WTC11 (cell line): ENCODE data around the gene MRPL10. TPM values are rescaled to one million over a fixed set of nuclear protein-coding genes. Genes with fewer than 3 reads are reported as not detected.

Experiments used
- ATAC-seq: fragments of 200-7000 bp; cut with Tn5 transposase; 2 replicates; pipeline ENCODE4 v1.10.0; 2021; ENCODE audit warnings: mild to moderate bottlenecking, moderate library complexity
- CTCF ChIA-PET: fragments of 300-600 bp; sonication (Branson Sonifier 250); formaldehyde crosslinking; loops from one replicate; lab custom pipeline; 2021; ENCODE audit warnings: antibody characterized with exemption; lab: Charles Lee
- POLR2A ChIA-PET: fragments of 350-600 bp; sonication (Branson Sonifier 250); formaldehyde crosslinking; loops from one replicate; lab custom pipeline; 2021; ENCODE audit warnings: antibody characterized with exemption; lab: Charles Lee
- DNase-seq: peaks from one replicate; pipeline ENCODE4 v3.0.0; 2021; ENCODE audit warnings: low spot score
- H3K27ac Mint-ChIP-seq: 2 replicates; pipeline ENCODE4 v1.8.0; 2021; ENCODE audit warnings: mixed read lengths
- H3K27me3 Mint-ChIP-seq: 2 replicates; pipeline ENCODE4 v1.8.0; 2021; ENCODE audit warnings: low read depth, mild to moderate bottlenecking, moderate library complexity, mixed read lengths
- H3K36me3 Mint-ChIP-seq: 2 replicates; pipeline ENCODE4 v1.8.0; 2021; ENCODE audit warnings: mixed read lengths
- H3K4me1 Mint-ChIP-seq: 2 replicates; pipeline ENCODE4 v1.8.0; 2022; ENCODE audit warnings: mixed read lengths
- H3K4me3 Mint-ChIP-seq: 2 replicates; pipeline ENCODE4 v1.8.0; 2021; ENCODE audit warnings: mild to moderate bottlenecking, moderate library complexity, mixed read lengths
- H3K9me3 Mint-ChIP-seq: 2 replicates; pipeline ENCODE4 v1.8.0; 2021; ENCODE audit warnings: mixed read lengths
- ATF1 ChIP-seq: sonication (generic); formaldehyde crosslinking; IDR thresholded peaks from 2 replicates; pipeline ENCODE4 v1.8.1; 2023; ENCODE audit warnings: mild to moderate bottlenecking, moderate library complexity, missing genetic modification reagents
- CBFB ChIP-seq: sonication (generic); formaldehyde crosslinking; IDR thresholded peaks from 2 replicates; pipeline ENCODE4 v1.8.1; 2022; ENCODE audit warnings: mild to moderate bottlenecking, low read depth, missing genetic modification reagents
- ELF4 ChIP-seq: sonication (generic); formaldehyde crosslinking; IDR thresholded peaks from 2 replicates; pipeline ENCODE4 v1.8.1; 2022; ENCODE audit warnings: low read depth, mild to moderate bottlenecking, moderate library complexity, missing genetic modification reagents
- EMX1 ChIP-seq: fragments of 250-450 bp; sonication (Bioruptor Pico); IDR thresholded peaks from 2 replicates; pipeline ENCODE4 v1.8.0; 2021; ENCODE audit warnings: mild to moderate bottlenecking
- FOXK1 ChIP-seq: sonication (generic); formaldehyde crosslinking; IDR thresholded peaks from 2 replicates; pipeline ENCODE4 v1.8.0; 2022; ENCODE audit warnings: mild to moderate bottlenecking, moderate library complexity, missing genetic modification reagents
- NR2C2 ChIP-seq: sonication (generic); formaldehyde crosslinking; IDR thresholded peaks from 2 replicates; pipeline ENCODE4 v1.8.0; 2022; ENCODE audit warnings: mild to moderate bottlenecking, missing genetic modification reagents
- OVOL2 ChIP-seq: fragments of 250-450 bp; sonication (Bioruptor Pico); IDR thresholded peaks from 2 replicates; pipeline ENCODE4 v1.9.0; 2021; ENCODE audit warnings: mild to moderate bottlenecking, borderline replicate concordance
- SMAD4 ChIP-seq: sonication (generic); formaldehyde crosslinking; IDR thresholded peaks from 2 replicates; pipeline ENCODE4 v1.8.0; 2022; ENCODE audit warnings: mild to moderate bottlenecking, missing genetic modification reagents
- SP1 ChIP-seq: sonication (generic); formaldehyde crosslinking; conservative IDR thresholded peaks from 2 replicates; pipeline ENCODE4 v1.8.1; 2022; ENCODE audit warnings: missing genetic modification reagents
- ZNF138 ChIP-seq: sonication (generic); formaldehyde crosslinking; conservative IDR thresholded peaks from 2 replicates; pipeline ENCODE4 v1.8.1; 2022; ENCODE audit warnings: mild to moderate bottlenecking, moderate library complexity, missing genetic modification reagents
- ZNF396 ChIP-seq: fragments of 250-450 bp; sonication (Bioruptor Pico); IDR thresholded peaks from 2 replicates; pipeline ENCODE4 v1.8.0; 2021; ENCODE audit warnings: mild to moderate bottlenecking, moderate library complexity, borderline replicate concordance
- total RNA-seq: library from RNA; stranded (reverse); gene quantifications from 3 replicates; pipeline ENCODE4 v1.2.3, GENCODE V29; 2021
- TF ChIP-seq, protein P1 (sequence below): sonication (generic); formaldehyde crosslinking; conservative IDR thresholded peaks from 2 replicates; pipeline ENCODE4 v1.8.1; 2022; ENCODE audit warnings: mild to moderate bottlenecking, missing genetic modification reagents
- TF ChIP-seq, protein P2 (sequence below): fragments of 250-450 bp; sonication (Bioruptor Pico); IDR thresholded peaks from 2 replicates; pipeline ENCODE4 v1.9.0; 2021; ENCODE audit warnings: mild to moderate bottlenecking, borderline replicate concordance
- TF ChIP-seq, protein P3 (sequence below): sonication (generic); formaldehyde crosslinking; IDR thresholded peaks from 2 replicates; pipeline ENCODE4 v1.8.1; 2023; ENCODE audit warnings: mild to moderate bottlenecking, missing genetic modification reagents, borderline replicate concordance
- TF ChIP-seq, protein P4 (sequence below): fragments of 250-450 bp; sonication (Bioruptor Pico); IDR thresholded peaks from 2 replicates; pipeline ENCODE4 v2.1.2; 2022; ENCODE audit warnings: mild to moderate bottlenecking, moderate library complexity

The MRPL10 gene
- total RNA-seq, 1 experiment from 2014 or later, result 80.1 TPM

DNA sequence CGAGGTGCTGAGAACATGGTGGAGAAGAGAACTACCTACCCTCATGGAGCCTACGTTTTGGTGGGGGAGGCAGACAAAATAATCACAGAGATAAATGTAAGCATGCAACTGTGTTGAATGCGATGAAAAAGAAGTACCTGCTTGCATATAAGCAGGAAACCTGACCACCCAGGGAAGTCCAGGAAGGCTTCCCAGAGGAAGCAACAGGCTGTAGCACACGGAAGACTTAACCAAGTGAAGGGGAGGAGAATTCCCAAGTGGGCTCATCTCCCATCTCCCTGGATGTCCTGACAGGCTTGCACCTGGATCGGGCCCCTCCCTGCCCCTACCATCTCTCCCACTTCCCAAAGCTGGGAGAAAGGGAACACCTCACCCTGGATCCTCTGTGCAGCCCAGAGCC, 7.7 kb upstream of the MRPL10 start:
- CTCF ChIA-PET, result interaction anchor here (19.3 kb wide), 1 partner anchor 48 kb away, joined by 1122 read pairs; the partner anchor contains the start of gene SP2
- no peak for ATAC-seq
- DNase-seq, result no peak
- Mint-ChIP-seq H3K9me3 (no peaks in the 10 kb centered on the region), H3K4me1 (peaks cover 31% of the 10 kb centered on the region), H3K36me3 (no peaks in the 10 kb centered on the region; the same call in 1 of the 2 replicates), H3K27ac (no peak overlapping the region), H3K27me3 (0 out of 2 replicates have a peak, but pooled peaks cover under 1% of the 10 kb centered on the region), H3K4me3 (peak overlapping the region; percentile 35)
- POLR2A ChIA-PET, result no interaction called here
- TF ChIP-seq SP1, result no peak
- TF ChIP-seq SMAD4, result no peak
- TF ChIP-seq NR2C2, result no peak
- TF ChIP-seq, protein P1, sequence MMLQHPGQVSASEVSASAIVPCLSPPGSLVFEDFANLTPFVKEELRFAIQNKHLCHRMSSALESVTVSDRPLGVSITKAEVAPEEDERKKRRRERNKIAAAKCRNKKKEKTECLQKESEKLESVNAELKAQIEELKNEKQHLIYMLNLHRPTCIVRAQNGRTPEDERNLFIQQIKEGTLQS (CRISPR knock-in tag), result no peak

DNA sequence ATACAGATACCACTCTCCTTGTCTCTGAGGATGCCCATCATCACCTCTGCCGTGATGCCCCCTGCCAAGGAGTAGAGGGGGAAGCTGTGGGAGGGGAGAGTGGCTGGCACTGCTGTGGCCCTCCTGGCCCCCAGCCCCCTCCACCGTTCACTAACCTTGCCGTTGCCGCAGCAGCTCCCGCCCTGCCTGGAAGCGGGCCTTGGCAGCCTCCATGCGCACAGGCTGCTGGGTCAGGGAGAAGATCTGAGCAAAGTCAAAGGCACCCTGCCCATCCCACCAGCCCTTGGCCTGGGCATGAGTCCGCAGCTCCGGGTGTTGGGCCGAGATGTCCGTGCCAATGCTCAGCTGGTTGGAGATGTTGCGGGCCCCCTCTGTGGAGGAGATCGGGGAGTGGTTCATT, 7.3 kb upstream of the MRPL10 start:
- Mint-ChIP-seq H3K27ac (no peak overlapping the region), H3K36me3 (no peaks in the 10 kb centered on the region; the same call in 1 of the 2 replicates), H3K27me3 (no peaks in the 10 kb centered on the region), H3K4me1 (peaks cover 27% of the 10 kb centered on the region), H3K4me3 (peak overlapping the region; percentile 35), H3K9me3 (no peaks in the 10 kb centered on the region)
- no peak for TF ChIP-seq CBFB (CRISPR knock-in tag)
- no peak for TF ChIP-seq ZNF396
- TF ChIP-seq ZNF138 (CRISPR knock-in tag), result no peak
- no peak for TF ChIP-seq FOXK1
- TF ChIP-seq EMX1, result no peak
- TF ChIP-seq, protein P2, sequence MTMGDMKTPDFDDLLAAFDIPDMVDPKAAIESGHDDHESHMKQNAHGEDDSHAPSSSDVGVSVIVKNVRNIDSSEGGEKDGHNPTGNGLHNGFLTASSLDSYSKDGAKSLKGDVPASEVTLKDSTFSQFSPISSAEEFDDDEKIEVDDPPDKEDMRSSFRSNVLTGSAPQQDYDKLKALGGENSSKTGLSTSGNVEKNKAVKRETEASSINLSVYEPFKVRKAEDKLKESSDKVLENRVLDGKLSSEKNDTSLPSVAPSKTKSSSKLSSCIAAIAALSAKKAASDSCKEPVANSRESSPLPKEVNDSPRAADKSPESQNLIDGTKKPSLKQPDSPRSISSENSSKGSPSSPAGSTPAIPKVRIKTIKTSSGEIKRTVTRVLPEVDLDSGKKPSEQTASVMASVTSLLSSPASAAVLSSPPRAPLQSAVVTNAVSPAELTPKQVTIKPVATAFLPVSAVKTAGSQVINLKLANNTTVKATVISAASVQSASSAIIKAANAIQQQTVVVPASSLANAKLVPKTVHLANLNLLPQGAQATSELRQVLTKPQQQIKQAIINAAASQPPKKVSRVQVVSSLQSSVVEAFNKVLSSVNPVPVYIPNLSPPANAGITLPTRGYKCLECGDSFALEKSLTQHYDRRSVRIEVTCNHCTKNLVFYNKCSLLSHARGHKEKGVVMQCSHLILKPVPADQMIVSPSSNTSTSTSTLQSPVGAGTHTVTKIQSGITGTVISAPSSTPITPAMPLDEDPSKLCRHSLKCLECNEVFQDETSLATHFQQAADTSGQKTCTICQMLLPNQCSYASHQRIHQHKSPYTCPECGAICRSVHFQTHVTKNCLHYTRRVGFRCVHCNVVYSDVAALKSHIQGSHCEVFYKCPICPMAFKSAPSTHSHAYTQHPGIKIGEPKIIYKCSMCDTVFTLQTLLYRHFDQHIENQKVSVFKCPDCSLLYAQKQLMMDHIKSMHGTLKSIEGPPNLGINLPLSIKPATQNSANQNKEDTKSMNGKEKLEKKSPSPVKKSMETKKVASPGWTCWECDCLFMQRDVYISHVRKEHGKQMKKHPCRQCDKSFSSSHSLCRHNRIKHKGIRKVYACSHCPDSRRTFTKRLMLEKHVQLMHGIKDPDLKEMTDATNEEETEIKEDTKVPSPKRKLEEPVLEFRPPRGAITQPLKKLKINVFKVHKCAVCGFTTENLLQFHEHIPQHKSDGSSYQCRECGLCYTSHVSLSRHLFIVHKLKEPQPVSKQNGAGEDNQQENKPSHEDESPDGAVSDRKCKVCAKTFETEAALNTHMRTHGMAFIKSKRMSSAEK (CRISPR knock-in tag), result no peak
- no peak for TF ChIP-seq ELF4 (CRISPR knock-in tag)
- no peak for TF ChIP-seq OVOL2 (CRISPR knock-in tag)
- no peak for TF ChIP-seq ATF1 (CRISPR knock-in tag)
- TF ChIP-seq, protein P3, sequence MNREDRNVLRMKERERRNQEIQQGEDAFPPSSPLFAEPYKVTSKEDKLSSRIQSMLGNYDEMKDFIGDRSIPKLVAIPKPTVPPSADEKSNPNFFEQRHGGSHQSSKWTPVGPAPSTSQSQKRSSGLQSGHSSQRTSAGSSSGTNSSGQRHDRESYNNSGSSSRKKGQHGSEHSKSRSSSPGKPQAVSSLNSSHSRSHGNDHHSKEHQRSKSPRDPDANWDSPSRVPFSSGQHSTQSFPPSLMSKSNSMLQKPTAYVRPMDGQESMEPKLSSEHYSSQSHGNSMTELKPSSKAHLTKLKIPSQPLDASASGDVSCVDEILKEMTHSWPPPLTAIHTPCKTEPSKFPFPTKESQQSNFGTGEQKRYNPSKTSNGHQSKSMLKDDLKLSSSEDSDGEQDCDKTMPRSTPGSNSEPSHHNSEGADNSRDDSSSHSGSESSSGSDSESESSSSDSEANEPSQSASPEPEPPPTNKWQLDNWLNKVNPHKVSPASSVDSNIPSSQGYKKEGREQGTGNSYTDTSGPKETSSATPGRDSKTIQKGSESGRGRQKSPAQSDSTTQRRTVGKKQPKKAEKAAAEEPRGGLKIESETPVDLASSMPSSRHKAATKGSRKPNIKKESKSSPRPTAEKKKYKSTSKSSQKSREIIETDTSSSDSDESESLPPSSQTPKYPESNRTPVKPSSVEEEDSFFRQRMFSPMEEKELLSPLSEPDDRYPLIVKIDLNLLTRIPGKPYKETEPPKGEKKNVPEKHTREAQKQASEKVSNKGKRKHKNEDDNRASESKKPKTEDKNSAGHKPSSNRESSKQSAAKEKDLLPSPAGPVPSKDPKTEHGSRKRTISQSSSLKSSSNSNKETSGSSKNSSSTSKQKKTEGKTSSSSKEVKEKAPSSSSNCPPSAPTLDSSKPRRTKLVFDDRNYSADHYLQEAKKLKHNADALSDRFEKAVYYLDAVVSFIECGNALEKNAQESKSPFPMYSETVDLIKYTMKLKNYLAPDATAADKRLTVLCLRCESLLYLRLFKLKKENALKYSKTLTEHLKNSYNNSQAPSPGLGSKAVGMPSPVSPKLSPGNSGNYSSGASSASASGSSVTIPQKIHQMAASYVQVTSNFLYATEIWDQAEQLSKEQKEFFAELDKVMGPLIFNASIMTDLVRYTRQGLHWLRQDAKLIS (CRISPR knock-in tag), result no peak
- DNase-seq (no peak), ATAC-seq (no peak)
- POLR2A ChIA-PET, result no interaction called here
- CTCF ChIA-PET, result interaction anchor here (19.3 kb wide), 1 partner anchor 48 kb away, joined by 1122 read pairs; the partner anchor contains the start of gene SP2

DNA sequence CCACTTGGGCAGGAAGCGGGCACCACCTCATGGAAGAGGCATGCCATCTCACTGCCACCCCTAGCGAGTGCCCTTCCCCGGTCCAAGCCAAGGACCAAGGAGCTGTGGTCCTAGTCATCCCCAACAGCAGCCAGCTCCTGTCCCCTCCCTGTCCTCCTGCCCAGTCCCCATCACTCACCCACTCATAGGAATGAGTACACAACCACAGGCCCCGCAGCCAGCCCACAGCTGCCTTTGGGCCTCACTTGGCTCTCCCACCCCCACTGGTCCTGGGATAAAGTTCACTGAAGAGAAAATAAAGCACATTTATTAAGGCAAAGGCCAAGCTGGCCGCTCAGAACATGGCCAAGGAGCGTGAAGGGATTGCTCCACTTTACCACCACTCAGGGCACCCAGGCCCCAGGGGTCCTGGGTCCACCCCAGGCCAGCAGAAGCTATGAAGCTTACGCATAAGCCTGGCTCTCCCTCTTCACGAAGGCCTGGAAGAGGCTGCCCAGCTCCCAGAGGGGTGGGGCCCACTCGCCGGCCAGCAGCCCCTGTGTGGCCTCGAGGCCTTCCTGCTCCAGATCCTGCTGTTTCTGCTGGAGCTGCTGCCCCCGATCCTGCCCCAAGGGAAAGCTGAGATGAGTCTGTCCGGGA, 6.2 kb upstream of the MRPL10 start:
- no peaks in the 10 kb centered on the region for H3K9me3 Mint-ChIP-seq
- peaks cover 18% of the 10 kb centered on the region for H3K4me1 Mint-ChIP-seq
- DNase-seq (no peak), ATAC-seq (no peak)
- H3K27ac Mint-ChIP-seq, result no peak overlapping the region
- H3K4me3 Mint-ChIP-seq, result no peak overlapping the region
- CTCF ChIA-PET, result interaction anchor here (1.2 to 19.3 kb wide), 4 partner anchors 10 to 133 kb away, joined by 3 to 1122 read pairs (median 8); partner anchors contain the start of genes CDK5RAP3 and SP2
- POLR2A ChIA-PET, result interaction anchor here (0.6 to 1.3 kb wide), 2 partner anchors 58 to 187 kb away, joined by 3 read pairs; partner anchors contain the start of gene SP2
- H3K27me3 Mint-ChIP-seq, result no peaks in the 10 kb centered on the region
- H3K36me3 Mint-ChIP-seq, result no peaks in the 10 kb centered on the region; the same call in 1 of the 2 replicates
- TF ChIP-seq, protein P2 (CRISPR knock-in tag), result no peak
- TF ChIP-seq, protein P4, sequence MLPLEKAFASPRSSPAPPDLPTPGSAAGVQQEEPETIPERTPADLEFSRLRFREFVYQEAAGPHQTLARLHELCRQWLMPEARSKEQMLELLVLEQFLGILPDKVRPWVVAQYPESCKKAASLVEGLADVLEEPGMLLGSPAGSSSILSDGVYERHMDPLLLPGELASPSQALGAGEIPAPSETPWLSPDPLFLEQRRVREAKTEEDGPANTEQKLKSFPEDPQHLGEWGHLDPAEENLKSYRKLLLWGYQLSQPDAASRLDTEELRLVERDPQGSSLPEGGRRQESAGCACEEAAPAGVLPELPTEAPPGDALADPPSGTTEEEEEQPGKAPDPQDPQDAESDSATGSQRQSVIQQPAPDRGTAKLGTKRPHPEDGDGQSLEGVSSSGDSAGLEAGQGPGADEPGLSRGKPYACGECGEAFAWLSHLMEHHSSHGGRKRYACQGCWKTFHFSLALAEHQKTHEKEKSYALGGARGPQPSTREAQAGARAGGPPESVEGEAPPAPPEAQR (CRISPR knock-in tag), result no peak
- TF ChIP-seq SMAD4, result no peak
- TF ChIP-seq, protein P1 (CRISPR knock-in tag), result no peak
